Endothelial cell of umbilical vein (primary cell): Measurements from ENCODE around the gene SCAPER.

Experiments used
- CTCF ChIP-seq, 2 donors: IDR thresholded peaks; 1 replicate in 1 of 2; 2 replicates in 1 of 2; pipeline ENCODE4 v1.5.1; 2011; ENCODE audit warnings: low read length in 2 of 2, mild to moderate bottlenecking in 2 of 2, moderate library complexity in 2 of 2, control low read depth in 1 of 2, inconsistent platforms in 1 of 2, low read depth in 1 of 2; ENCODE audit not compliant: insufficient read depth in 1 of 2; ENCODE audit errors: extremely low read depth in 1 of 2
- EZH2 ChIP-seq: IDR thresholded peaks from 2 replicates; pipeline ENCODE4 v1.6.1; 2012; ENCODE audit warnings: borderline replicate concordance, low read depth, mild to moderate bottlenecking, moderate library complexity, low read length, inconsistent platforms; ENCODE audit not compliant: severe bottlenecking
- JUN ChIP-seq: IDR thresholded peaks from 2 replicates; pipeline ENCODE4 v1.6.1; 2011; ENCODE audit warnings: borderline replicate concordance, low read depth; ENCODE audit not compliant: insufficient read length, insufficient read depth
- MYC ChIP-seq: IDR thresholded peaks from one replicate; pipeline ENCODE4 v1.6.1; 2011; ENCODE audit warnings: mild to moderate bottlenecking, low read depth, low read length
- POLR2A ChIP-seq: IDR thresholded peaks from 2 replicates; pipeline ENCODE4 v1.6.1; 2012; ENCODE audit warnings: low read depth, mild to moderate bottlenecking, control low read depth, low read length
- POLR2AphosphoS5 ChIP-seq: IDR thresholded peaks from 2 replicates; pipeline ENCODE4 v1.6.1; 2012; ENCODE audit warnings: low read depth, mild to moderate bottlenecking, control low read depth, low read length, moderate library complexity; ENCODE audit not compliant: insufficient read depth
- TF ChIP-seq, protein P1 (sequence below): IDR thresholded peaks from 2 replicates; pipeline ENCODE4 v1.6.1; 2011; ENCODE audit not compliant: insufficient read depth, insufficient read length

DNA sequence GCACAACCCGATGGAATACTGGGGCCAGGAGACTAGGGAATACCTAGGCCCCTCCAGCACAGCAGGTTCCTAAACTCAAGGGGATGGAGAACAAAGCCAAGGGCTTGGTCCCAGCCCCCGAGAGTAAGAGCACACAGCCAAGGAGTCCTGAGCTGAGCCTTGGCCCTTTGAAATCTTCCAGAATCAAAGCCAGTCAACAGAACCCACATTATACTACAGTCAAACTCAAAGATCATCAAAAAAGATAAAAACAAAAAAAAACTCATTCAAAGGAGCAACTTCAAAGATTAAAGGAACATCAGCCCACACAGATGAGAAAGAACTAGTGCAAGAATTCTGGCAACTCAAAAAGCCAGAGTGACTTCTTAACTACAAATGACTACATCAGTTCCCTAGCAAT is 351.6 kb downstream of the SCAPER start:
- TF ChIP-seq CTCF (IDR thresholded peaks at IDR 0.05; ENCODE audit: extremely low read depth in 1 of 2, insufficient read depth in 1 of 2, low read depth in 1 of 2, low read length in 2 of 2) (no peak), POLR2A (no peak), POLR2AphosphoS5 (no peak), EZH2 (no peak), MYC (no peak), JUN (no peak)
- TF ChIP-seq, protein P1, sequence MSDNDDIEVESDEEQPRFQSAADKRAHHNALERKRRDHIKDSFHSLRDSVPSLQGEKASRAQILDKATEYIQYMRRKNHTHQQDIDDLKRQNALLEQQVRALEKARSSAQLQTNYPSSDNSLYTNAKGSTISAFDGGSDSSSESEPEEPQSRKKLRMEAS = no peak
